Activated CD8-positive, alpha-beta T cell treated with anti-CD3 and anti-CD28 coated beads for 36 hours (primary cell): ENCODE data around the gene SPAG9. TPM values are rescaled to one million over a fixed set of nuclear protein-coding genes. Genes with fewer than 3 reads are reported as not detected.
A peak's percentile ranks its signal among the peaks of the same experiment; 100 is the strongest.

ENCODE experiments used
- ATAC-seq: fragments of 200-7000 bp; cut with Tn5 transposase; one replicate; pipeline ENCODE4 v1.10.0; 2021; ENCODE audit warnings: mild to moderate bottlenecking, moderate library complexity
- CTCF ChIA-PET: fragments of 350-600 bp; sonication (Branson Sonifier 250); formaldehyde crosslinking; loops from one replicate; lab custom pipeline; 2021; ENCODE audit warnings: antibody characterized with exemption; lab: Charles Lee
- POLR2A ChIA-PET: fragments of 350-600 bp; sonication (Branson Sonifier 250); formaldehyde crosslinking; loops from one replicate; lab custom pipeline; 2021; ENCODE audit warnings: antibody characterized with exemption; lab: Charles Lee
- DNase-seq: peaks from one replicate; pipeline ENCODE4 v3.0.0-alpha.2; 2020
- H3K27ac Mint-ChIP-seq: one replicate; pipeline ENCODE4 v1.8.0; 2021; ENCODE audit warnings: mild to moderate bottlenecking, mixed read lengths
- H3K27me3 Mint-ChIP-seq: one replicate; pipeline ENCODE4 v1.8.0; 2021; ENCODE audit warnings: mixed read lengths
- H3K36me3 Mint-ChIP-seq: one replicate; pipeline ENCODE4 v1.8.0; 2021; ENCODE audit warnings: low read depth, mixed read lengths
- H3K4me1 Mint-ChIP-seq: one replicate; pipeline ENCODE4 v1.8.0; 2021; ENCODE audit warnings: low read depth, mixed read lengths
- H3K4me3 Mint-ChIP-seq: one replicate; pipeline ENCODE4 v1.8.0; 2021; ENCODE audit warnings: mild to moderate bottlenecking, moderate library complexity, mixed read lengths
- H3K9me3 Mint-ChIP-seq: one replicate; pipeline ENCODE4 v1.8.0; 2021; ENCODE audit warnings: mixed read lengths
- CTCF ChIP-seq: fragments of 200-600 bp; IDR thresholded peaks from one replicate; pipeline ENCODE4 v1.8.0; 2022; ENCODE audit warnings: antibody characterized with exemption, mild to moderate bottlenecking
- intact Hi-C: fragments of 100-400 bp; cut with micrococcal nuclease; formaldehyde crosslinking; loops from one replicate; pipeline ENCODE4 v1.10.0; 2022
- total RNA-seq, 2 experiments: library from RNA; stranded (reverse); gene quantifications; one replicate each; pipeline ENCODE4 v1.2.3, GENCODE V29; 2021

SPAG9 gene
- total RNA-seq, 2 experiments from 2014 or later, result 54.3 to 59.8 TPM

GRCh38 chr17:51142597-51142996 lies 21.9 kb upstream of the SPAG9 start:
- intact Hi-C loops, result no loop called here
- DNase-seq (no peak), ATAC-seq (no peak)
- POLR2A ChIA-PET, result interaction anchor here (1.0 kb wide), 1 partner anchor 22 kb away, joined by 3 read pairs; the partner anchor contains the start of gene SPAG9
- no peaks in the 10 kb centered on the region for H3K9me3 Mint-ChIP-seq
- H3K36me3 Mint-ChIP-seq, result no peaks in the 10 kb centered on the region
- no peak overlapping the region for H3K4me3 Mint-ChIP-seq
- TF ChIP-seq CTCF, result no peak
- peaks cover 12% of the 10 kb centered on the region for H3K4me1 Mint-ChIP-seq
- CTCF ChIA-PET, result no interaction called here
- H3K27me3 Mint-ChIP-seq, result no peaks in the 10 kb centered on the region
- no peak overlapping the region for H3K27ac Mint-ChIP-seq

GRCh38 chr17:51135956-51136355 lies 15.3 kb upstream of the SPAG9 start:
- Mint-ChIP-seq H3K4me1 (peaks cover 8% of the 10 kb centered on the region), H3K27me3 (no peaks in the 10 kb centered on the region), H3K36me3 (no peaks in the 10 kb centered on the region), H3K27ac (no peak overlapping the region), H3K4me3 (no peak overlapping the region), H3K9me3 (peaks cover 1% of the 10 kb centered on the region)
- TF ChIP-seq CTCF, result no peak
- POLR2A ChIA-PET, result interaction anchor here (1.1 kb wide), 1 partner anchor 17 kb away, joined by 3 read pairs; no protein-coding TSS in a partner anchor
- intact Hi-C loops, result no loop called here
- CTCF ChIA-PET, result interaction anchor here (1.0 to 1.2 kb wide), 2 partner anchors 16 to 19 kb away, joined by 3 read pairs; no protein-coding TSS in a partner anchor
- no peak for DNase-seq
- ATAC-seq, result no peak

- CTCF ChIA-PET, result interaction anchor here (1.6 kb wide), 1 partner anchor 32 kb away, joined by 5 read pairs; no protein-coding TSS in a partner anchor
- peaks cover 8% of the 10 kb centered on the region for H3K4me1 Mint-ChIP-seq
- no peak overlapping the region for H3K27ac Mint-ChIP-seq
- no peaks in the 10 kb centered on the region for H3K36me3 Mint-ChIP-seq
- ATAC-seq, result no peak
- intact Hi-C loops, result no loop called here
- H3K27me3 Mint-ChIP-seq, result no peaks in the 10 kb centered on the region
- POLR2A ChIA-PET, result no interaction called here
- H3K9me3 Mint-ChIP-seq, result peaks cover 1% of the 10 kb centered on the region
- DNase-seq, result no peak
- H3K4me3 Mint-ChIP-seq, result no peak overlapping the region
- no peak for TF ChIP-seq CTCF
These were observed 12.7 kb upstream of the SPAG9 start for GRCh38 chr17:51133365-51133764.

- Mint-ChIP-seq H3K27ac (no peak overlapping the region), H3K9me3 (peaks cover 1% of the 10 kb centered on the region), H3K4me1 (peaks cover 8% of the 10 kb centered on the region), H3K4me3 (no peak overlapping the region), H3K27me3 (no peaks in the 10 kb centered on the region), H3K36me3 (no peaks in the 10 kb centered on the region)
- POLR2A ChIA-PET, result interaction anchor here (1.1 kb wide), 1 partner anchor 14 kb away, joined by 3 read pairs; no protein-coding TSS in a partner anchor
- TF ChIP-seq CTCF, result no peak
- intact Hi-C loops, result no loop called here
- ATAC-seq (peak; percentile 64), DNase-seq (no peak)
- CTCF ChIA-PET, result interaction anchor here (1.6 kb wide), 1 partner anchor 32 kb away, joined by 5 read pairs; no protein-coding TSS in a partner anchor
These were observed 12.3 kb upstream of the SPAG9 start for GRCh38 chr17:51132964-51133319.

- peaks cover 4% of the 10 kb centered on the region for H3K4me1 Mint-ChIP-seq
- no peaks in the 10 kb centered on the region for H3K9me3 Mint-ChIP-seq
- no peak overlapping the region for H3K27ac Mint-ChIP-seq
- ChIA-PET CTCF (no interaction called here), POLR2A (interaction anchor here (1.0 kb wide), 1 partner anchor 11 kb away, joined by 3 read pairs; no protein-coding TSS in a partner anchor)
- no peak overlapping the region for H3K4me3 Mint-ChIP-seq
- ATAC-seq (peak; percentile 30), DNase-seq (peak; percentile 44)
- intact Hi-C loops, result no loop called here
- H3K27me3 Mint-ChIP-seq, result no peaks in the 10 kb centered on the region
- H3K36me3 Mint-ChIP-seq, result no peaks in the 10 kb centered on the region
- no peak for TF ChIP-seq CTCF
These were observed 7.4 kb upstream of the SPAG9 start for GRCh38 chr17:51128076-51128475.
